PC-3 (cell line): ENCODE measurements around the gene PDIA5.

Experiments
- EZH2phosphoT487 ChIP-seq: fragments of 300-600 bp; sonication (generic); IDR thresholded peaks from 2 replicates; pipeline ENCODE4 v1.6.1; 2018; ENCODE audit warnings: mild to moderate bottlenecking, antibody characterized with exemption, low read length, borderline replicate concordance
- TF ChIP-seq, protein P1 (sequence below): fragments of 300-600 bp; sonication (generic); conservative IDR thresholded peaks from 2 replicates; pipeline ENCODE4 v1.5.1; 2017; ENCODE audit warnings: antibody characterized with exemption, low read depth, mild to moderate bottlenecking, low read length

DNA sequence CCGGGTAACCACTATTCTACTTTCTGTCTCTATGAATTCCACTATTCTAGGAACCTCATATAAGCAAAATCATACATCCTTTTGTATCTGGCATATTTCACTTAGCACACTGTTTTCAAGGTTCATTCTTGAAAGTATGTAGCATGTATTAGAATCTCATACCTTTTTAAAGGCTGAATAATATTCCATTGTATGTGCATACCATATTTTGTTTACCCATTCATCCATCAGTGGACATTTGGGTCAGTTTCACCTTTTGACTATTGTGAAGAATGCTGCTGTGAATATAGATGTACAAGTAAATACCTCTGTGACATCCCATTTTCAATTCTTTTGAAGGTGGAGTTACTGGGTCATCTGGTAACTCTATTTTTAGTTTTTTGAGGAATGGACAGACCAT, 98.3 kb downstream of the PDIA5 start:
- TF ChIP-seq, protein P1, sequence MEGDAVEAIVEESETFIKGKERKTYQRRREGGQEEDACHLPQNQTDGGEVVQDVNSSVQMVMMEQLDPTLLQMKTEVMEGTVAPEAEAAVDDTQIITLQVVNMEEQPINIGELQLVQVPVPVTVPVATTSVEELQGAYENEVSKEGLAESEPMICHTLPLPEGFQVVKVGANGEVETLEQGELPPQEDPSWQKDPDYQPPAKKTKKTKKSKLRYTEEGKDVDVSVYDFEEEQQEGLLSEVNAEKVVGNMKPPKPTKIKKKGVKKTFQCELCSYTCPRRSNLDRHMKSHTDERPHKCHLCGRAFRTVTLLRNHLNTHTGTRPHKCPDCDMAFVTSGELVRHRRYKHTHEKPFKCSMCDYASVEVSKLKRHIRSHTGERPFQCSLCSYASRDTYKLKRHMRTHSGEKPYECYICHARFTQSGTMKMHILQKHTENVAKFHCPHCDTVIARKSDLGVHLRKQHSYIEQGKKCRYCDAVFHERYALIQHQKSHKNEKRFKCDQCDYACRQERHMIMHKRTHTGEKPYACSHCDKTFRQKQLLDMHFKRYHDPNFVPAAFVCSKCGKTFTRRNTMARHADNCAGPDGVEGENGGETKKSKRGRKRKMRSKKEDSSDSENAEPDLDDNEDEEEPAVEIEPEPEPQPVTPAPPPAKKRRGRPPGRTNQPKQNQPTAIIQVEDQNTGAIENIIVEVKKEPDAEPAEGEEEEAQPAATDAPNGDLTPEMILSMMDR: no peak
- TF ChIP-seq EZH2phosphoT487: no peak
